Measurements from ENCODE around the gene NMNAT3. TPM values are rescaled to one million over a fixed set of nuclear protein-coding genes. Genes with fewer than 3 reads are reported as not detected.

NMNAT3 gene
- total RNA-seq, 1 donor from 2014 or later, result 2.5 TPM

DNA sequence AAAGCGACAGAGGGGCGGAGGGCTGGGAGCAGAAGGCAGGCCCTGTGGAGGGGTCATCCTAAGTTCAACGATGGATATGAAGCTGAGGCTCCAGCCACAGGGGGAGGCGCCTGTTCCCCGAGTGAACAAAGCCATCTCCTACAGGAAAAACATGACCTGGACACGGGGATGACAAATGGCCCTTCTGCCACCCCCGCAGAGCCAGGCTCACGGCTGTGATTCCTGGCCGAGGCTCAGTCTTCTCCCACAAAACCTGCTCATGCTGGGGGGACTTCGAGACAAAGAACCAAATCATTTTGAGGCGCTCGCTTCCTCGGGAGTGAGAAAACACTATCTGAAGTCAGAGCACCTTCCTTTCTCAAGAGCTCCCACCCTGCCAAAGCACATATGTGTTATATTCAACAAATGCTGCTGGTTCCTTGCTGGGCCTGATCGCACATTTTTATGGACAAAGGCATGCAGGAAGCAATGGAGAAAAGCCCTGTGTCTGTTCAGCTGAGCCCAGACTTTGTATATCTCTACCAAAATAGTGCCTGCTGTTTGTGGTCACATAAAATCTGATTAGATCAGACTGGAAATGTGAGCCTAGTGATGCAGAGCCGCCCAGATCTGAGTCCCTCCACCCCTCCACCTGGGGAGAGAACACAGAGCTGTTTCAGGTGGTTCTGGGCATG lies 143.9 kb downstream of the NMNAT3 start:
- no peak for DNase-seq (ENCODE audit: extremely low spot score, unreplicated experiment)
- Mint-ChIP-seq H3K4me1 (ENCODE audit: unreplicated experiment) (peaks cover 36% of the 10 kb centered on the region), H3K27ac (ENCODE audit: unreplicated experiment) (peak overlapping the region; percentile 76), H3K9me3 (ENCODE audit: unreplicated experiment) (no peaks in the 10 kb centered on the region), H3K27me3 (ENCODE audit: unreplicated experiment) (peaks cover 3% of the 10 kb centered on the region), H3K4me3 (ENCODE audit: unreplicated experiment) (no peak overlapping the region), H3K36me3 (ENCODE audit: unreplicated experiment) (no peaks in the 10 kb centered on the region)
- TF ChIP-seq, protein P1, sequence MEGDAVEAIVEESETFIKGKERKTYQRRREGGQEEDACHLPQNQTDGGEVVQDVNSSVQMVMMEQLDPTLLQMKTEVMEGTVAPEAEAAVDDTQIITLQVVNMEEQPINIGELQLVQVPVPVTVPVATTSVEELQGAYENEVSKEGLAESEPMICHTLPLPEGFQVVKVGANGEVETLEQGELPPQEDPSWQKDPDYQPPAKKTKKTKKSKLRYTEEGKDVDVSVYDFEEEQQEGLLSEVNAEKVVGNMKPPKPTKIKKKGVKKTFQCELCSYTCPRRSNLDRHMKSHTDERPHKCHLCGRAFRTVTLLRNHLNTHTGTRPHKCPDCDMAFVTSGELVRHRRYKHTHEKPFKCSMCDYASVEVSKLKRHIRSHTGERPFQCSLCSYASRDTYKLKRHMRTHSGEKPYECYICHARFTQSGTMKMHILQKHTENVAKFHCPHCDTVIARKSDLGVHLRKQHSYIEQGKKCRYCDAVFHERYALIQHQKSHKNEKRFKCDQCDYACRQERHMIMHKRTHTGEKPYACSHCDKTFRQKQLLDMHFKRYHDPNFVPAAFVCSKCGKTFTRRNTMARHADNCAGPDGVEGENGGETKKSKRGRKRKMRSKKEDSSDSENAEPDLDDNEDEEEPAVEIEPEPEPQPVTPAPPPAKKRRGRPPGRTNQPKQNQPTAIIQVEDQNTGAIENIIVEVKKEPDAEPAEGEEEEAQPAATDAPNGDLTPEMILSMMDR (IDR thresholded peaks at IDR 0.05), result no peak

DNA sequence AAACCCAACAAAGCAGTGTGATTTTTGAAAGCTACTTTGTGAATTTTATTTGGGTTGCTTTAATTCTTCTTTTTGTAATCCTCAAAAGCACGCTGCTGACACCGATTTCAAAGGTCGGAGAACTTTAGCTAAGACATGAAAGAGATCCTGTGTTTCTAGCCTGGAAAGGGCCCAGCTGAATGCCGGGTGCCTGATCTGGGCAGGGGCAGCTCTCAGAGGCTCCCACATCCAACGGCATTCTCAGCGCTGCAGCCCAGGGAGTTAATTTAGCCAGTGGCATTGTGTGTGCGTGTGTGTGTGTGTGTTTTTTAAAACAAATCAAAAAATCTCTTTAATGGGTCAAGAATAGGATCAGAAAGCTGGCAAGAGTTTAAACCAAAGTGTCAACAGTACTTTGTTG lies 144.8 kb downstream of the NMNAT3 start:
- H3K4me3 Mint-ChIP-seq (ENCODE audit: unreplicated experiment), result no peak overlapping the region
- TF ChIP-seq, protein P1 (IDR thresholded peaks at IDR 0.05), result no peak
- peaks cover 34% of the 10 kb centered on the region for H3K4me1 Mint-ChIP-seq (ENCODE audit: unreplicated experiment)
- no peaks in the 10 kb centered on the region for H3K9me3 Mint-ChIP-seq (ENCODE audit: unreplicated experiment)
- H3K27ac Mint-ChIP-seq (ENCODE audit: unreplicated experiment), result peak overlapping the region; percentile 37
- peaks cover 3% of the 10 kb centered on the region for H3K27me3 Mint-ChIP-seq (ENCODE audit: unreplicated experiment)
- DNase-seq (ENCODE audit: extremely low spot score, unreplicated experiment), result no peak
- H3K36me3 Mint-ChIP-seq (ENCODE audit: unreplicated experiment), result no peaks in the 10 kb centered on the region

DNA sequence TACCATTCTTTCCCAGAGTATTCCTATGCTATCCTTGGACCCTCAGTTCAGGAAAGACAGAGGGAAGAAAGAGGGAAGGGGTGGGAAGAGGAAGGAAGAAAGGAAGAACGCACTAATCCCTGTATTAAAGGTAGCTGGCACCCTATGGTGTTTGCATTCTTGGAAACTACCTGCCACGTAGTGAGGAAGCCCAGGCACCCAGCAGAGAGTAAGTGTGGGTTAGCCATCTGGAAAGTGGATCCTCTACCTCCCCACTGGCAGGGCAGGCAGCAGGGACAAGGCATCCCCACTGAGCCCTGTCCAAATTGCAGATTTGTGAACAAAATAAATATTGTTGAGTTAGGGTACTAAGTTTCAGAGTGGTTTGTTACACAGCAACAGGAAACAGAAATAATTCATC lies 147.1 kb downstream of the NMNAT3 start:
- H3K36me3 Mint-ChIP-seq (ENCODE audit: unreplicated experiment), result no peaks in the 10 kb centered on the region

DNA sequence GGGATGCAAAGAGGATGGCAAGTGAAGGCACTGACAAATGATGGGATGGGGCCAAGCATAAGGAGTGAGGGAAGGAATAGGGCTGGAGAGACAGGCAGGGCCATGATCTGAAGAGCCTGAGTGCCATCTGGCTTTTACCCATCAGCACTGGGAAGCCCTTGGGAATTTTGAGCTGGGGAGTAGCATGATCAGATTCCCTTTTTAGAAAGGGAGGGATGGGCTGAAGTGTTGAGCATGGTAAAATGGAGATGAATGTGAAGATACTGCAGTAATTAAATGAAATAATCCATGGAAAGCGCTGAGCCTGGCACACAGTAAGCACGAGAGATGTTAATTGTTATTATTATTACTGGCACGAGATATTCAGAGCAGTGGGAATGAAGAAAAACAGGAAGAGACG lies 148.1 kb downstream of the NMNAT3 start:
- peaks cover 3% of the 10 kb centered on the region for H3K27me3 Mint-ChIP-seq (ENCODE audit: unreplicated experiment)
- no peak overlapping the region for H3K27ac Mint-ChIP-seq (ENCODE audit: unreplicated experiment)
- H3K4me3 Mint-ChIP-seq (ENCODE audit: unreplicated experiment), result no peak overlapping the region
- no peak for DNase-seq (ENCODE audit: extremely low spot score, unreplicated experiment)
- no peaks in the 10 kb centered on the region for H3K9me3 Mint-ChIP-seq (ENCODE audit: unreplicated experiment)
- H3K36me3 Mint-ChIP-seq (ENCODE audit: unreplicated experiment), result no peaks in the 10 kb centered on the region
- peaks cover 19% of the 10 kb centered on the region for H3K4me1 Mint-ChIP-seq (ENCODE audit: unreplicated experiment)
- TF ChIP-seq, protein P1 (IDR thresholded peaks at IDR 0.05), result no peak

More for the DNA sequence above, 147.1 kb downstream of the NMNAT3 start:
- H3K4me1 Mint-ChIP-seq (ENCODE audit: unreplicated experiment), result peaks cover 30% of the 10 kb centered on the region
- H3K4me3 Mint-ChIP-seq (ENCODE audit: unreplicated experiment), result no peak overlapping the region
- DNase-seq (ENCODE audit: extremely low spot score, unreplicated experiment), result no peak
- no peak overlapping the region for H3K27ac Mint-ChIP-seq (ENCODE audit: unreplicated experiment)
- H3K9me3 Mint-ChIP-seq (ENCODE audit: unreplicated experiment), result no peaks in the 10 kb centered on the region
- peaks cover 3% of the 10 kb centered on the region for H3K27me3 Mint-ChIP-seq (ENCODE audit: unreplicated experiment)
- TF ChIP-seq, protein P1 (IDR thresholded peaks at IDR 0.05), result no peak

DNA sequence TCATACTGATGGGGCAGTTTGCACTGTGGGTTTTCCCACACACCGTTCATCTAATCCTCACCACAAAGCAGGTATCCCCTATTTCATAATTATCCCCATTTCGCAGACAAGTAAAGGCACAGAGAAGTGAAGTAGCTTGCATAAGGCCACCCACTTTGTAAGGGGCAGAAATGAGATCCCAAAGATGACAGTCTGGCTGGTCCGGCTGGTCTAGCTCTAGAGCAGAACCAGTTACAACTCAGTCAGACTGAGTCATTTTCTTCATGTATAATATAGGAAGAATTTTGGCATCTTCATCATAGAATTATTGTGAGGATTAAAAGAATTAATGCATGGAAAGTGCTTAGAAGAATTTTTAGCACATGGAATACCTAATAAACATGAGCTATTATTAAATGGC lies 148.8 kb downstream of the NMNAT3 start:
- TF ChIP-seq, protein P1 (IDR thresholded peaks at IDR 0.05), result no peak
- Mint-ChIP-seq H3K27me3 (ENCODE audit: unreplicated experiment) (peaks cover 3% of the 10 kb centered on the region), H3K9me3 (ENCODE audit: unreplicated experiment) (no peaks in the 10 kb centered on the region), H3K36me3 (ENCODE audit: unreplicated experiment) (no peaks in the 10 kb centered on the region), H3K27ac (ENCODE audit: unreplicated experiment) (no peak overlapping the region), H3K4me1 (ENCODE audit: unreplicated experiment) (peaks cover 13% of the 10 kb centered on the region), H3K4me3 (ENCODE audit: unreplicated experiment) (no peak overlapping the region)
- DNase-seq (ENCODE audit: extremely low spot score, unreplicated experiment), result no peak

Measured in osteocyte (in vitro differentiated cells).